Omental fat pad (tissue), 4 donors: ENCODE measurements around the gene TEPSIN. TPM values are rescaled to one million over a fixed set of nuclear protein-coding genes. Genes with fewer than 3 reads are reported as not detected.

Source experiments
- ATAC-seq: fragments of 150-250 bp; one replicate; pipeline ENCODE4 v1.9.1; 2016; ENCODE audit warnings: mild to moderate bottlenecking, moderate library complexity; ENCODE audit not compliant: low FRiP score
- DNase-seq: peaks from one replicate; pipeline ENCODE4 v3.0.0-alpha.2; 2019; ENCODE audit warnings: low spot score
- total RNA-seq, 4 donors: library from RNA; depleted of rRNA; stranded (reverse); fragments of >200 nt; gene quantifications; one replicate each; pipeline ENCODE4 v1.1.0, GENCODE V29; 2016
- TF ChIP-seq, protein P1 (sequence below), 3 donors: fragments of 450-650 bp; IDR thresholded peaks; one replicate each; pipeline ENCODE4 v1.5.1; 2016 to 2017; ENCODE audit warnings: antibody characterized with exemption in 3 of 3, mild to moderate bottlenecking in 3 of 3, moderate library complexity in 2 of 3

The TEPSIN gene
- total RNA-seq, 4 donors from 2014 or later, result 15.1 to 56.1 (median 33.2) TPM

DNA sequence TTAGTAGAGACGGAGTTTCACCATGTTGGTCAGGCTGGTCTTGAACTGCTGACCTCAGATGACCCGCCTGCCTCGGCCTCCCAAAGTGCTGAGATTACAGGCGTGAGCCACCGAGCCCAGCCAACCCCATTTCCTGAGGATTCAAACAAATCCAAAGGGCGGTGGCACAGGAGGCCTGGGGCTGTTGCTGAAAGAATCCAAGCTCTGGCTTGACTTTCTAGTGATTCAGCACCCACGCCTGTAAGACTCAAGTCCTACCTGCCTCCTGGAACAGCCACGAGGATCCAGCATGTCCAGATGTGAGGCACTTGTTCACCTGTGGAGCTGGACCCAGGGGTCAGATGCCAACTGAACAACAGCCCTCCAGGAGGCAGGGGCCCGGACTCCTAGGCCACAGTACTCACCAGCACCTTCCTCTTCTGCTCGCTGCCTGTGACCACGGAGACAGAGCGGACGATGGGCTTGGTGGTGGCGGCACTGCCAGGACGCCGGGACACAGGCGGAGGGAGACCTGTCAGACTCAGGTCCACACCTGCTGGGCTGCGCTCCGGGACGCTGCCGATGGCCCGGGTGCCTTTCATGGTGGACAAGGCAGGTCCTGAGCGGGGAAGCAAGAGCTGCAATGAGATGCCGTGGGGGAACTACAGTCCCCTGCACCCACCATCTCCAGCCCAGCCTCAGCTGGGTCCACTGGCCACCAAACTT, 19.2 kb downstream of the TEPSIN start:
- no peak for ATAC-seq
- TF ChIP-seq, protein P1, sequence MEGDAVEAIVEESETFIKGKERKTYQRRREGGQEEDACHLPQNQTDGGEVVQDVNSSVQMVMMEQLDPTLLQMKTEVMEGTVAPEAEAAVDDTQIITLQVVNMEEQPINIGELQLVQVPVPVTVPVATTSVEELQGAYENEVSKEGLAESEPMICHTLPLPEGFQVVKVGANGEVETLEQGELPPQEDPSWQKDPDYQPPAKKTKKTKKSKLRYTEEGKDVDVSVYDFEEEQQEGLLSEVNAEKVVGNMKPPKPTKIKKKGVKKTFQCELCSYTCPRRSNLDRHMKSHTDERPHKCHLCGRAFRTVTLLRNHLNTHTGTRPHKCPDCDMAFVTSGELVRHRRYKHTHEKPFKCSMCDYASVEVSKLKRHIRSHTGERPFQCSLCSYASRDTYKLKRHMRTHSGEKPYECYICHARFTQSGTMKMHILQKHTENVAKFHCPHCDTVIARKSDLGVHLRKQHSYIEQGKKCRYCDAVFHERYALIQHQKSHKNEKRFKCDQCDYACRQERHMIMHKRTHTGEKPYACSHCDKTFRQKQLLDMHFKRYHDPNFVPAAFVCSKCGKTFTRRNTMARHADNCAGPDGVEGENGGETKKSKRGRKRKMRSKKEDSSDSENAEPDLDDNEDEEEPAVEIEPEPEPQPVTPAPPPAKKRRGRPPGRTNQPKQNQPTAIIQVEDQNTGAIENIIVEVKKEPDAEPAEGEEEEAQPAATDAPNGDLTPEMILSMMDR (IDR thresholded peaks at IDR 0.05), result no peak
- no peak for DNase-seq

DNA sequence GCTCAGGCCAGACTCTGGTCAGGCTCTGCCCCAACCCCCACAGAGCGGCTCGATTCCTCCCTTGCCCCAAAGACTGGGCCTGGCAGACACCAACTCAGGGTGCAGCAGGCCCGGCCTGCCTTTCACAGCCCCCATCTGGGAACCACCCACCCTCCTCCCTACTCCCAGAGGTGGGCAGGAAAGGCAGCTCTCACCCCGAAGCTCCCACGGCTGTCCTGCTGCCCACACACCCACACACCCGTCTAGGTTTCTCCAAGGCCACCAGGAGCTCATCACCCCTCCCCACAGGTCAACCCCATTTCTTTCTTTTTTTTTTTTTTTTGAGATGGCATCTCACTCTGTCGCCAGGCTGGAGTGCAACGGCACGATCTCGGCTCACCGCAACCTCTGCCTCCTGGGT, 19.9 kb downstream of the TEPSIN start:
- no peak for ATAC-seq
- TF ChIP-seq, protein P1 (IDR thresholded peaks at IDR 0.05), result no peak
- no peak for DNase-seq

DNA sequence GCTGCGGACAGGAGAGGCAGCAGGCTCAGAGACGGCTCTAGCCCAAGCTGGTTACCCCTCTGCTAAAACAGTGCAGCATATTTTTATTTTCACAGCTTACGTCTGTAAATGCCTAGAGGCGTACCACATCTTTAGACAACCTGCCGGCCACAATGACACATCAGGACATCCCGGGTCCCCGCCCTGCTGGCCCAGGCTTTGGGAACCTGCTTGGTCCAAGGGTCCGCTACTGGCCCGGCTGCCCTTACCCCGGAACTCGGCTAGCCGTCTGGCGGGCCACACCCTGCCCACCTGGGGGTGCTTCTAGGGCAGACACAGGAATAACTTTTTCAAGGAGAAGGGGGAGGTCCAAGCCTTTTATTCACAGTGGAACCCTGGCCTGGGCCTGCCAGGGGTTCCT, 20.4 kb downstream of the TEPSIN start:
- ATAC-seq, result no peak
- TF ChIP-seq, protein P1 (IDR thresholded peaks at IDR 0.05), result no peak
- no peak for DNase-seq

DNA sequence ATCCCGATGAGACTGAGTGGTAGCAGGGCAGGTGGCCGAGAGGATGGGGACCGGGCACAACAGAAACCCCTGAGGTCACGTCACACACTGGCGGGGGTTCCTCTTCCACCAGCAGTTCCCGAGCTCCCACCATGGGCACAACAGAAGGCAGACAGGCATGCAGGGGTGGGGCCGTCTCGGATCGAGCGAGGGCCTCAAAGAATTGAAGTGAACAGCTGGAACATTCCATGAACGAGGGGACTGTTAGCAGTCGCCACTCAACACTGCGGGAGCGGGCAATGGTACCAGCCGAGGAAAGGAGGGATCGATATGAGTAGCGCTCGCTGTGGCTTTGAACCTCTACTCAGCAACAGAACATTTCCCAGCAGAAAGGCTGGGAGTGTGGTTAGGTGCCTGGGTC, 21.4 kb downstream of the TEPSIN start:
- ATAC-seq (no peak), DNase-seq (no peak)
- TF ChIP-seq, protein P1 (IDR thresholded peaks at IDR 0.05), result no peak

DNA sequence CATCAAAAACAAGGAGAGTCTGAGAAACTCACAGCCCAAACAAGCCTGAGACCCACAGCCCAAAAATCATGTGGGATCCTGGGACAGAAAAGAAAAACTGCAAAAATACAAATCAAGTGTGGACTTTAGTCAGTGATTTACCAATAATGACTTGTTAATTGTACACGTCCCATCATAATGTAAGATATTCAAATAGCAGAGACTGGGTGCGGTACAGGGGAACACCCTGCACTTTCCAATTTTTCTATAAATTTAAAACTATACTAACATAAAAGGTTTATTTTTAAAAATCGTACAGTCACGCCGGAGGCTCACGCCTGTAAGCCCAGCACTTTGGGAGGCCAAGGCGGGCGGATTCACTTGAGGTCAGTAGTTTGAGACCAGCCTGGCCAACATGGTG, 24.9 kb downstream of the TEPSIN start:
- DNase-seq (no peak), ATAC-seq (no peak)
- TF ChIP-seq, protein P1 (IDR thresholded peaks at IDR 0.05), result no peak

DNA sequence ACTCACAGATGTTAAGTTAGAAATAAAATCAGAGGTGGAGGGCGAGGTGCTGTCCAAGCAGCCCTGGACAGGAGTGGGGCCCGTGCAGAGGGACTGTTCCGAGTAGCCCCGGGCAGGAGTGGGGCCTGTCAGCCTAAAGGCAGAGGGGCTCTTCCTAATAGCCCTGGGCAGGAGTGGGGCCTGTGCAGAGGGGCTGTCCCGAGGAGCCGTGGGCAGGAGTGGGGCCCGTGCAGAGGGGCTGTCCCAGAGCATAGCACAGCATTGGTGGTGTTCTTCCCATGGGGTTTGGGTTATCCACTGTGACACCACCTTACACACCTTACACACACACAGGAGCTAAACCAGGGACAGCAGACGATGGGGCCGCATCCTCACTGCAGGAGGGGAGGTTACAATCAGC, 26.5 kb downstream of the TEPSIN start:
- ATAC-seq (no peak), DNase-seq (no peak)
- TF ChIP-seq, protein P1 (IDR thresholded peaks at IDR 0.05), result no peak

DNA sequence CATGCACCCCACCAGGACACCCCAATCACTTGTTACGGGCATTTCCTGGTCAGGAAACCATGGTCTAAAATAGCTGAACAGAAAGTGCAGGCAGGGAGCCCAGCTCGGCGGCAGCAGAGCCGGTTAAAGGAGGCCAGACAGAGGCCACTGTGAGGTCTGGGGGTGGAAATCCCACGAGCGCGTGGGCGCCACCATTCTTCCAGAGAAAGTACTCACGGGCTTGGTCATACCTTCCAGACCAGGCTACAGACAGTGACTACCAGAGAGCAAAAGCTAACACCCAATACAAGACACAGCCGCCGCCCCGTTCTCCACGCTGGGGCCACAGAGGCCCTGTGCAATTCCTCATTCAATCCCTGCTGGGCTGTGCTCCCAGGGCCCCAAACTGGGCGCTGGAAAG, 28.0 kb downstream of the TEPSIN start:
- DNase-seq, result no peak
- TF ChIP-seq, protein P1 (IDR thresholded peaks at IDR 0.05), result no peak
- no peak for ATAC-seq
